ENCODE results near the gene RNF227.
A peak's percentile ranks its signal among the peaks of the same experiment; 100 is the strongest.

RNF227 gene

GRCh38 chr17:7915179-7915610 is 894 bp downstream of the RNF227 start:
- DNase-seq (ENCODE audit: extremely low read depth, low read depth) = no peak
- no peak for TF ChIP-seq CTCF (IDR thresholded peaks at IDR 0.05; ENCODE audit: low read depth, low read length)

GRCh38 chr17:7912927-7913524 is 3.1 kb downstream of the RNF227 start:
- DNase-seq (ENCODE audit: extremely low read depth, low read depth) = peak; percentile 56
- peak; percentile 76 for TF ChIP-seq CTCF (IDR thresholded peaks at IDR 0.05; ENCODE audit: low read depth, low read length)

GRCh38 chr17:7911116-7911515 is 5.0 kb downstream of the RNF227 start:
- DNase-seq (ENCODE audit: extremely low read depth, low read depth) = no peak
- no peak for TF ChIP-seq CTCF (IDR thresholded peaks at IDR 0.05; ENCODE audit: low read depth, low read length)

GRCh38 chr17:7910711-7911110 is 5.4 kb downstream of the RNF227 start:
- no peak for DNase-seq (ENCODE audit: extremely low read depth, low read depth)

GRCh38 chr17:7910281-7910680 is 5.8 kb downstream of the RNF227 start:
- TF ChIP-seq CTCF (IDR thresholded peaks at IDR 0.05; ENCODE audit: low read depth, low read length) = no peak
- no peak for DNase-seq (ENCODE audit: extremely low read depth, low read depth)

More at GRCh38 chr17:7910711-7911110, 5.4 kb downstream of the RNF227 start:
- TF ChIP-seq CTCF (IDR thresholded peaks at IDR 0.05; ENCODE audit: low read depth, low read length) = no peak

- TF ChIP-seq CTCF (IDR thresholded peaks at IDR 0.05; ENCODE audit: low read depth, low read length) = no peak
- DNase-seq (ENCODE audit: extremely low read depth, low read depth) = no peak
These were observed 7.0 kb downstream of the RNF227 start for GRCh38 chr17:7909089-7909488.

- TF ChIP-seq CTCF (IDR thresholded peaks at IDR 0.05; ENCODE audit: low read depth, low read length) = no peak
- no peak for DNase-seq (ENCODE audit: extremely low read depth, low read depth)
These were observed 12.7 kb downstream of the RNF227 start for GRCh38 chr17:7903154-7904103.

Measured in AG09319 (cell line).